ENCODE results near the gene CTNNA3.
"Not testable (repeated sequence)": the region's sequence is repeated elsewhere in the genome, so short reads cannot be mapped to it uniquely, and the experiment has no call there.

CTNNA3 gene

GRCh38 chr10:67696029-67696428 is at the start of gene CTNNA3:
Gene CTNNA3, minus strand, starts transcription at chr10:67696195.
- H3K4me3 ChIP-seq (ENCODE audit: control insufficient read depth, low read depth, low read length): no peak within 1 kb of the TSS
- TF ChIP-seq CTCF (IDR thresholded peaks at IDR 0.05; ENCODE audit: control insufficient read depth, insufficient read depth, low read depth, low read length, missing control alignments): no peak
- DNase-seq (ENCODE audit: low read depth): no peak

GRCh38 chr10:67735430-67735829 is 39.4 kb upstream of the CTNNA3 start:
- no peak overlapping the region for H3K4me3 ChIP-seq (ENCODE audit: control insufficient read depth, low read depth, low read length)
- DNase-seq (ENCODE audit: low read depth): no peak
- TF ChIP-seq CTCF (IDR thresholded peaks at IDR 0.05; ENCODE audit: control insufficient read depth, insufficient read depth, low read depth, low read length, missing control alignments): no peak

GRCh38 chr10:67733511-67733910 is 37.5 kb upstream of the CTNNA3 start:
- DNase-seq (ENCODE audit: low read depth): no peak
- TF ChIP-seq CTCF (IDR thresholded peaks at IDR 0.05; ENCODE audit: control insufficient read depth, insufficient read depth, low read depth, low read length, missing control alignments): no peak
- H3K4me3 ChIP-seq (ENCODE audit: control insufficient read depth, low read depth, low read length): no peak overlapping the region

- H3K4me3 ChIP-seq (ENCODE audit: control insufficient read depth, low read depth, low read length): no peak overlapping the region
- no peak for TF ChIP-seq CTCF (IDR thresholded peaks at IDR 0.05; ENCODE audit: control insufficient read depth, insufficient read depth, low read depth, low read length, missing control alignments)
- no peak for DNase-seq (ENCODE audit: low read depth)
Observed at GRCh38 chr10:67725567-67725966, 29.6 kb upstream of the CTNNA3 start.

GRCh38 chr10:67723601-67724000 is 27.6 kb upstream of the CTNNA3 start:
- no peak for DNase-seq (ENCODE audit: low read depth)
- TF ChIP-seq CTCF (IDR thresholded peaks at IDR 0.05; ENCODE audit: control insufficient read depth, insufficient read depth, low read depth, low read length, missing control alignments): no peak
- no peak overlapping the region for H3K4me3 ChIP-seq (ENCODE audit: control insufficient read depth, low read depth, low read length)

GRCh38 chr10:67722113-67722512 is 26.1 kb upstream of the CTNNA3 start:
- DNase-seq (ENCODE audit: low read depth): no peak
- TF ChIP-seq CTCF (IDR thresholded peaks at IDR 0.05; ENCODE audit: control insufficient read depth, insufficient read depth, low read depth, low read length, missing control alignments): no peak
- H3K4me3 ChIP-seq (ENCODE audit: control insufficient read depth, low read depth, low read length): no peak overlapping the region

GRCh38 chr10:67716455-67716854 is 20.5 kb upstream of the CTNNA3 start:
- not testable (repeated sequence) for DNase-seq (ENCODE audit: low read depth); H3K4me3 ChIP-seq (ENCODE audit: control insufficient read depth, low read depth, low read length)
